ENCODE measurements around the gene GK.

The GK gene

DNA sequence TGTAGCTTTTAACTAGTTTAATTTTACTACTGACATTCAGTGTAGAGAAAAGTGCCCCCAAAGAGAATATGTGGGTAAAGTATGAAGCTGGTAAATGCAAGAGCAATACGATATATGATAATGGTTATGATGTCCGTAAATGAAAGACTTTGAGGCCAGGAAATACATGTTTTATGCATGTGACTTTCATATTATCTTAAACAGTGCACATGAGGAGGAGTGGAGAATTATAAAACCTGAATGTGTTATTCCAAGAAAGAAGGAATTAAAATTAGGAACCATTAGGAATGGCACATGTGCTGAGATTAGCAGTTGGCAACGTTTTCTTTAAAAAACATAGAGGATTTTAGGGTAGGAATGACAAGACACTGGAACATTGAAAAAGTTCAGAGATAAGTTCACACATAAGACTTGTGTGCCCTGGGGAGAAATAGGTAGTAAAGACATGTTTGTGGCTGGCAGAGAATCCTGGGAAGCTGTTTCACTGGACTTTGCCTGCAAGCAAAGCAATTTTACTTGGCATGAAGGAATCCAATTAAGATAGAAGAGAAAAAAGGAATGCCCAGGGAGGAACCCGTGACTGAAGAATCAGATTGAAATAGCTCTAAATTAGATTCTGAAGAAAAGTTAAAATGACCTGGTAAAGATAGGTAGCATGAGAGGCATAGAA, 20.0 kb downstream of the GK start:
- H3K27ac ChIP-seq, result no peak overlapping the region
- no peak for TF ChIP-seq ZFX (IDR thresholded peaks at IDR 0.05; ENCODE audit: borderline replicate concordance)
- TF ChIP-seq, protein P1, sequence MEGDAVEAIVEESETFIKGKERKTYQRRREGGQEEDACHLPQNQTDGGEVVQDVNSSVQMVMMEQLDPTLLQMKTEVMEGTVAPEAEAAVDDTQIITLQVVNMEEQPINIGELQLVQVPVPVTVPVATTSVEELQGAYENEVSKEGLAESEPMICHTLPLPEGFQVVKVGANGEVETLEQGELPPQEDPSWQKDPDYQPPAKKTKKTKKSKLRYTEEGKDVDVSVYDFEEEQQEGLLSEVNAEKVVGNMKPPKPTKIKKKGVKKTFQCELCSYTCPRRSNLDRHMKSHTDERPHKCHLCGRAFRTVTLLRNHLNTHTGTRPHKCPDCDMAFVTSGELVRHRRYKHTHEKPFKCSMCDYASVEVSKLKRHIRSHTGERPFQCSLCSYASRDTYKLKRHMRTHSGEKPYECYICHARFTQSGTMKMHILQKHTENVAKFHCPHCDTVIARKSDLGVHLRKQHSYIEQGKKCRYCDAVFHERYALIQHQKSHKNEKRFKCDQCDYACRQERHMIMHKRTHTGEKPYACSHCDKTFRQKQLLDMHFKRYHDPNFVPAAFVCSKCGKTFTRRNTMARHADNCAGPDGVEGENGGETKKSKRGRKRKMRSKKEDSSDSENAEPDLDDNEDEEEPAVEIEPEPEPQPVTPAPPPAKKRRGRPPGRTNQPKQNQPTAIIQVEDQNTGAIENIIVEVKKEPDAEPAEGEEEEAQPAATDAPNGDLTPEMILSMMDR (IDR thresholded peaks at IDR 0.05), result no peak

DNA sequence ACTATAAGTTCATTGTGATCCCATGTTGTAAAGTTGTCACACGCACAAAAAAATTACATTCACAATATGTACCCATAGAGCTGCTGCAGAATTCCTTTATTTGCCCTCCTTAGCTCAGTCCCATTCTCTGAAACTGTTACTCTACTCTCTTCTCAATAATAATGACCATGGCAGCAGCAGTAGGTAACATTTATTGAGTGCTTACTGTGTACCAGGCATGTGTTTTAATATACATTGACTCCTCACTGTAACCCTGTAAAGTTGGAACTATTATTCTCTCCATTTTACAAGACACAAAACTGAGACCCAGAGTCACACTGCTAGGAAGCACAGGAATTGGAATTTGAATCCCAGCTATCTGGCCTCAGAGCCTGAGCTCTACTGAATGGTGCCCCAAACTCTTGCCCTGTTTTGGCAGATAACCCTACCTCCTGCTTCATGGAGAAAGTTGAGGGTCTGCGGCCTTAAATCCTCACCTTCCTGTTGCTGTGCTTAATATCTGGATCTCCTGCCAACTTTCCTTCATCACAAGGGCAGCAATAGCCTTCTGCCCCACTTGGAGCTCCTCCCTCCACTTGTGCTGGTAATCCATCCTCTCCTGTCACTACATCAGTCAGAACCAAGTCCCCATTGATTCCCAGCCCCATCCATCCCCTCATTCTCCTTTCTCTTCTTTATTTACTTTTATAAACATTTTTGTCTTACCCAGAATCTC, 20.8 kb downstream of the GK start:
- no peak for TF ChIP-seq ZFX (IDR thresholded peaks at IDR 0.05; ENCODE audit: borderline replicate concordance)
- TF ChIP-seq, protein P1 (IDR thresholded peaks at IDR 0.05), result no peak
- no peak overlapping the region for H3K27ac ChIP-seq

DNA sequence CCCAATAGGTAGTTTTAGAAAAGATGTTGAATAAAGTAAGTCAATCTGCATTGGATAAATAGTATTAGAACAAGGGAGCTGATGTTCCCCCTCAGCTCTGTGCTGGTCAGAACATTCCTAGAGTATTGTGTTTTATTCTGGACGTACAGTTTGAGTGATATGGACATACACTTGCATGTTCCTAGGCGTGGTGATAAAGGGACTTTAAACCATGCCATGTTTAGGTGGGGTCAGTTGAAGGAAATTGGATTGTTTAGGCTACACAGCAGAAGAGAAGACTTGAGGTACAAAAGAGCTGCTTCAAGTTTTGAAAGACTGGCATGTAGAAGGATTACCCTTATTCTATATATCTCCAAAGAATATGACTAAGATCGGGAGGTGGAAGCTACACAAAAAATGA, 21.6 kb downstream of the GK start:
- no peak for TF ChIP-seq ZFX (IDR thresholded peaks at IDR 0.05; ENCODE audit: borderline replicate concordance)
- TF ChIP-seq, protein P1 (IDR thresholded peaks at IDR 0.05), result no peak
- H3K27ac ChIP-seq, result no peak overlapping the region

DNA sequence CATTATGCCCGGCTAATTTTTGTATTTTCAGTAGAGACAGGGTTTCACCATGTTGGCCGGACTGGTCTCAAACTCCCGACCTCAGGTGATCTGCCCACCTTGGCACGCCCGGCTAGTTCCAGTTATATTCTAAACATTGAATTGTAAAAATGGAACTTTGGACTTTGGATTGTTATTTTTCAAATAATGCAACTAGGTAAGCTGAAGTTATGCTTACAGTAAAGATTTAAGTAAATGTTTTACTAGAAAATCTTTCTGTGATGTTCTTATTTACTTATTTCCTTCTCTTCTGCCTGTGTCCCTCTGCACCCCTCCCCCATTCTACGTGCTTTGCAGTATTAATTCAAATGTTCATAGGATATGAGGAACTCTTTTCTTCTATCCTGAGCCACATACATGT, 26.1 kb downstream of the GK start:
- no peak overlapping the region for H3K27ac ChIP-seq
- TF ChIP-seq, protein P1 (IDR thresholded peaks at IDR 0.05), result no peak
- TF ChIP-seq ZFX (IDR thresholded peaks at IDR 0.05; ENCODE audit: borderline replicate concordance), result no peak

DNA sequence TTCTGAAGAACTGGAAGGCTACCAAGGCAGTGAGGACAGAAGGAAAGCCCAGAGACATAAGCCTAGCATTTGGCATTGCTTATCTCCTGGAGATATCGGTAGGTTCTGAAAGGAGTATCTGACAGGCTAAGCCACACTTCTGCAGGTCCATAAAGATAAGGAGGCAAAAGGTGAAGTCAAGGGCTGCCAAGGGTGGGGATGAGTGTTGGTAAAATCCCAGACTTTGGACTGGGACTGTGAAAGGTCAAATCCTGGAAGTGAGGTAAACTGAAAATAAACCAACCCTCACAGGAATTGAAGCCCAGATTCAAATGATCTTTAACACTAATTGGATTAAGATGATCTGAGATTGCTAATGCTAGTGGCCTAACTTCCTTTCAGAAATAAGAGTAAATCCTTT, 27.4 kb downstream of the GK start:
- TF ChIP-seq ZFX (IDR thresholded peaks at IDR 0.05; ENCODE audit: borderline replicate concordance), result no peak
- TF ChIP-seq, protein P1 (IDR thresholded peaks at IDR 0.05), result no peak
- no peak overlapping the region for H3K27ac ChIP-seq

DNA sequence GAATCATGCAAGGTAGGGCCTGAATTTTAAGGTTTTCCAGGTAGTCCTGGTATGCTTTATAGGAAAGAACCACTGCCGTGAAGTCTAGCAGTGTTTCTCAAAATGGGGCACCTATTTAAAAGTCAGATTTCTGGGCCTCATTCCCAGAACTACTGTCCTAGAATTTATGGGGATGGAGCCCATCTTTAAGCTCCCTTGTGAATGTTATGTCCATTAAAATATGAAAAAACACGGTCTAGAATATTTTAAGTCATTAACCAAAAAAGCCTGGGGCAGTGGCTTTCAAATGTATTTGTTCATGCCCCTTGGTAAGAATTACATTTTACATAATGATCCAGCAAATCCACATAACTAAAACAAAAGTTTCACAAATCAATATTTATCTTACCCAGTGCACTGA, 35.4 kb downstream of the GK start:
- no peak overlapping the region for H3K27ac ChIP-seq
- TF ChIP-seq, protein P1 (IDR thresholded peaks at IDR 0.05), result no peak
- TF ChIP-seq ZFX (IDR thresholded peaks at IDR 0.05; ENCODE audit: borderline replicate concordance), result no peak

DNA sequence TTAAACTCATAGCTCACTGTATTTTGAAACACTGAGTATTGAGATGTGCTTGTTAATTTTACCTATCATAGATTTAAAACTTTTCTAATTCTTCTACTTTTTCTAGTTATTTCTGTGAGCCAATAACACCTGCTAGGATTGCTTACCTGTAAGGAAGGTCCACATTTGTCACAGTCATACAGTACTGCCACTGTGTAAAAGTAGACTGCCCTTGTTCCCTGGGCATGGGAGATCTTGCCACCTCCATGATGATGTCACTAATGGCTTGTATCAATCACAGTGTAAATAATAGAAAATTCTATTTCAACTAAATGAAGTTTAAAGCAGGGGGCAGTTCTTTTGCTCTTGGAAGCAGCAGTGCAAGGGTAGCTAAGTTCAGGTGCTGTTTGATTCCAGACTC, 35.9 kb downstream of the GK start:
- TF ChIP-seq, protein P1 (IDR thresholded peaks at IDR 0.05), result no peak
- TF ChIP-seq ZFX (IDR thresholded peaks at IDR 0.05; ENCODE audit: borderline replicate concordance), result no peak
- no peak overlapping the region for H3K27ac ChIP-seq

Measured in 22Rv1 (cell line).